ENCODE measurements around the gene MS4A15. TPM values are rescaled to one million over a fixed set of nuclear protein-coding genes. Genes with fewer than 3 reads are reported as not detected.

The MS4A15 gene, protein sequence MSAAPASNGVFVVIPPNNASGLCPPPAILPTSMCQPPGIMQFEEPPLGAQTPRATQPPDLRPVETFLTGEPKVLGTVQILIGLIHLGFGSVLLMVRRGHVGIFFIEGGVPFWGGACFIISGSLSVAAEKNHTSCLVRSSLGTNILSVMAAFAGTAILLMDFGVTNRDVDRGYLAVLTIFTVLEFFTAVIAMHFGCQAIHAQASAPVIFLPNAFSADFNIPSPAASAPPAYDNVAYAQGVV
- total RNA-seq (2022; extraction: Qiagen RNA extraction; ENCODE audit: low read depth): not detected in 5 replicates

GRCh38 chr11:60756307-60757032, at the start of gene MS4A15:
Gene MS4A15 (plus strand): TSS chr11:60756867. CDS start chr11:60763734, 6,867 bp downstream.

GRCh38 chr11:60724420-60724819, 32.2 kb upstream of the MS4A15 start, which contains the start of gene MS4A18:
Gene MS4A18 (plus strand): TSS chr11:60724720.

DNA sequence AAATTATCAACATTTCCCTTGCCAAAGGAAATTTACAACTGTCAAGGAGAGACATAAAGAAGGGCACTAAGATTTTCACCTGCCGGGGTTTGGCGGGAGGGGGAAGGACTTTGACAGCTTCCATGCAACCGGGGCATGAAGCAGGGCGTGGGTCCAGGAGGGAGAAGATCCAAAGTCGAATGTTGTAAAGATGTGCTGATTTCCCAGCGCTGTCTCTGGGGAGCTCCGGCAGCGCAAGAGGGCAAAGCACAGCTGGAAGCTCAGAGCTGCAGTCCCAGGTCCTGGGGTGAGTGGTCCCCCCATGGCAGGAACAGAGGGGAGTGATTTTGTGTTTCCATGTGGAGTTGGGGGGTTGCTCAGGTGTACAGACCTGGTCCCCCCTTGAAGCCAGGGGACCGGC, 28.5 kb downstream of the MS4A15 start, which contains the start of gene MS4A10:
Gene MS4A10 (plus strand): TSS at position 198 of the 400 bp plus-strand sequence. CDS start 5,003 bp downstream, outside the sequence.

Other genes starting within 250 kb of the MS4A15 start
- not detected in 5 replicates for gene MS4A13, start 241.5 kb upstream of the MS4A15 start, total RNA-seq (2022; extraction: Qiagen RNA extraction; ENCODE audit: low read depth)
- gene MS4A8, start 57.3 kb upstream of the MS4A15 start, total RNA-seq (2022; extraction: Qiagen RNA extraction; ENCODE audit: low read depth): not detected in 5 replicates
- gene MS4A18, start 32.1 kb upstream of the MS4A15 start, total RNA-seq (2022; extraction: Qiagen RNA extraction; ENCODE audit: low read depth): not detected in 5 replicates
- not detected in 5 replicates for gene MS4A10, start 28.5 kb downstream of the MS4A15 start, total RNA-seq (2022; extraction: Qiagen RNA extraction; ENCODE audit: low read depth)
- gene CCDC86, start 85.2 kb downstream of the MS4A15 start, total RNA-seq (2022; extraction: Qiagen RNA extraction; ENCODE audit: low read depth): 83.6 to 113 TPM (median 100 TPM) in 5 replicates
- 0.04 to 0.08 TPM in 2 of 5 replicates, not detected in the others for gene PTGDR2, start 99.1 kb downstream of the MS4A15 start, total RNA-seq (2022; extraction: Qiagen RNA extraction; ENCODE audit: low read depth)
- gene ZP1, start 110.7 kb downstream of the MS4A15 start, total RNA-seq (2022; extraction: Qiagen RNA extraction; ENCODE audit: low read depth): 0.11 to 0.23 TPM (median 0.16 TPM) in 4 of 5 replicates, not detected in the other
- gene PRPF19, start 149.7 kb downstream of the MS4A15 start, total RNA-seq (2022; extraction: Qiagen RNA extraction; ENCODE audit: low read depth): 161 to 201 TPM (median 198 TPM) in 5 replicates
- 99.5 to 133 TPM (median 128 TPM) in 5 replicates for gene TMEM109, start 157.3 kb downstream of the MS4A15 start, total RNA-seq (2022; extraction: Qiagen RNA extraction; ENCODE audit: low read depth)
- 124 to 192 TPM (median 185 TPM) in 5 replicates for gene TMEM132A, start 167.6 kb downstream of the MS4A15 start, total RNA-seq (2022; extraction: Qiagen RNA extraction; ENCODE audit: low read depth)
- gene SLC15A3, start 195.3 kb downstream of the MS4A15 start, total RNA-seq (2022; extraction: Qiagen RNA extraction; ENCODE audit: low read depth): not detected in 5 replicates
- gene CD6, start 214.8 kb downstream of the MS4A15 start, total RNA-seq (2022; extraction: Qiagen RNA extraction; ENCODE audit: low read depth): 0.10 to 0.64 TPM (median 0.27 TPM) in 5 replicates